MM.1S (cell line): ENCODE results near the gene PCA3.

Experiments
- DNase-seq: peaks from one replicate; pipeline ENCODE4 v3.0.0-alpha.2; 2015
- H2AFZ ChIP-seq: fragments of 300-600 bp; sonication (generic); 2 replicates; pipeline ENCODE4 v1.6.0; 2016; ENCODE audit warnings: antibody characterized with exemption, low read length
- H3F3A ChIP-seq: fragments of 300-600 bp; sonication (generic); 2 replicates; pipeline ENCODE4 v1.6.1; 2016; ENCODE audit warnings: mild to moderate bottlenecking, antibody characterized with exemption, low read length, moderate library complexity, mixed read lengths; ENCODE audit not compliant: insufficient read depth
- H3K27ac ChIP-seq: fragments of 300-600 bp; sonication (generic); 2 replicates; pipeline ENCODE4 v1.5.1; 2016; ENCODE audit warnings: mild to moderate bottlenecking, low read length
- H3K27me3 ChIP-seq: fragments of 300-600 bp; sonication (generic); replicated peaks from 2 replicates; pipeline ENCODE4 v1.6.0; 2016; ENCODE audit warnings: low read length; ENCODE audit not compliant: insufficient read depth
- H3K36me3 ChIP-seq: fragments of 300-600 bp; sonication (generic); replicated peaks from 2 replicates; pipeline ENCODE4 v1.6.1; 2016; ENCODE audit warnings: mild to moderate bottlenecking, low read length, mixed read lengths; ENCODE audit not compliant: insufficient read depth
- H3K4me1 ChIP-seq: fragments of 300-600 bp; sonication (generic); 2 replicates; pipeline ENCODE4 v1.6.1; 2016; ENCODE audit warnings: low read length, mixed read lengths
- H3K4me2 ChIP-seq: fragments of 300-600 bp; sonication (generic); 2 replicates; pipeline ENCODE4 v1.6.0; 2016; ENCODE audit warnings: low read depth, low read length
- H3K4me3 ChIP-seq: fragments of 300-600 bp; sonication (generic); 2 replicates; pipeline ENCODE4 v1.5.1; 2016; ENCODE audit warnings: low read length, mixed read lengths
- H3K79me2 ChIP-seq: fragments of 300-600 bp; sonication (generic); 2 replicates; pipeline ENCODE4 v1.6.1; 2016; ENCODE audit warnings: mixed run types, low read length, mixed read lengths
- H3K9ac ChIP-seq: fragments of 300-600 bp; sonication (generic); 2 replicates; pipeline ENCODE4 v1.6.1; 2016; ENCODE audit warnings: low read length, mixed read lengths
- H3K9me2 ChIP-seq: fragments of 300-600 bp; sonication (generic); replicated peaks from 2 replicates; pipeline ENCODE4 v1.6.1; 2016; ENCODE audit warnings: mild to moderate bottlenecking, low read length, mixed read lengths; ENCODE audit not compliant: insufficient read depth
- H3K9me3 ChIP-seq: fragments of 300-600 bp; sonication (generic); replicated peaks from 2 replicates; pipeline ENCODE4 v1.6.1; 2016; ENCODE audit warnings: mild to moderate bottlenecking, low read length, mixed read lengths; ENCODE audit not compliant: insufficient read depth
- H4K20me1 ChIP-seq: fragments of 300-600 bp; sonication (generic); 2 replicates; pipeline ENCODE4 v1.6.1; 2016; ENCODE audit warnings: mild to moderate bottlenecking, low read length, moderate library complexity, mixed read lengths; ENCODE audit not compliant: insufficient read depth
- EZH2 ChIP-seq: fragments of 300-600 bp; sonication (generic); optimal IDR thresholded peaks from 2 replicates; pipeline ENCODE3; 2017; ENCODE audit warnings: low read depth, mild to moderate bottlenecking, antibody characterized with exemption, low read length, mixed read lengths
- EZH2phosphoT487 ChIP-seq: fragments of 300-600 bp; sonication (generic); IDR thresholded peaks from 2 replicates; pipeline ENCODE4 v1.6.1; 2018; ENCODE audit warnings: antibody characterized with exemption, low read length
- TF ChIP-seq, protein P1 (sequence below): fragments of 300-600 bp; sonication (generic); IDR thresholded peaks from 2 replicates; pipeline ENCODE4 v1.5.1; 2016; ENCODE audit warnings: antibody characterized with exemption, low read length, mixed read lengths

Gene PCA3

DNA sequence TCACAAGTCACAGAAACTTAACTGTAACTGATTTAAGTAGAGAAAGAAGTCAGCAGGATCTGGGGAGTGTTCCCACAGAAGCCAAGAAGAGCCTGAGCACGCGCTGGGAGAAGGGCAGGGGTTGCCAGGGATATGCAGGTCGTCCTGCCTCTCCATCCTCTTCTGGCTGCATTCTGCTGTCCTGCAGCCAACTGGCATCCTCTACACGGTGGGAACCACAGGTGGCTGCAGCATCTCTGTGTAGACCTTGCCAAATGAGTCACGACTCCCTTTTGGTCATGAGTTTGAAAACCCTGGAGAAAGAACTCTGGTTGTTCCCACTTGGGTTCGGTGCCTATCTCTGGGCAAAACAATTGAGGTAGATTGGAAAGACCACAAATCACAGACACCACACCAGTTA lies 38.4 kb upstream of the PCA3 start:
- H3K27ac ChIP-seq: no peak overlapping the region
- H3K4me1 ChIP-seq: peaks cover 20% of the 10 kb centered on the region; the same call in 1 of the 2 replicates
- no peaks in the 10 kb centered on the region for H3K36me3 ChIP-seq
- H3K27me3 ChIP-seq: no peaks in the 10 kb centered on the region
- no peaks in the 10 kb centered on the region for H3K9me2 ChIP-seq
- H2AFZ ChIP-seq: no peak overlapping the region
- H3K79me2 ChIP-seq: no peaks in the 10 kb centered on the region
- no peaks in the 10 kb centered on the region for H4K20me1 ChIP-seq
- H3K9ac ChIP-seq: no peak overlapping the region
- no peak for DNase-seq
- H3K9me3 ChIP-seq: no peaks in the 10 kb centered on the region
- no peaks in the 10 kb centered on the region for H3F3A ChIP-seq
- H3K4me2 ChIP-seq: no peak overlapping the region
- no peak overlapping the region for H3K4me3 ChIP-seq
- no peak for TF ChIP-seq EZH2phosphoT487
- TF ChIP-seq, protein P1, sequence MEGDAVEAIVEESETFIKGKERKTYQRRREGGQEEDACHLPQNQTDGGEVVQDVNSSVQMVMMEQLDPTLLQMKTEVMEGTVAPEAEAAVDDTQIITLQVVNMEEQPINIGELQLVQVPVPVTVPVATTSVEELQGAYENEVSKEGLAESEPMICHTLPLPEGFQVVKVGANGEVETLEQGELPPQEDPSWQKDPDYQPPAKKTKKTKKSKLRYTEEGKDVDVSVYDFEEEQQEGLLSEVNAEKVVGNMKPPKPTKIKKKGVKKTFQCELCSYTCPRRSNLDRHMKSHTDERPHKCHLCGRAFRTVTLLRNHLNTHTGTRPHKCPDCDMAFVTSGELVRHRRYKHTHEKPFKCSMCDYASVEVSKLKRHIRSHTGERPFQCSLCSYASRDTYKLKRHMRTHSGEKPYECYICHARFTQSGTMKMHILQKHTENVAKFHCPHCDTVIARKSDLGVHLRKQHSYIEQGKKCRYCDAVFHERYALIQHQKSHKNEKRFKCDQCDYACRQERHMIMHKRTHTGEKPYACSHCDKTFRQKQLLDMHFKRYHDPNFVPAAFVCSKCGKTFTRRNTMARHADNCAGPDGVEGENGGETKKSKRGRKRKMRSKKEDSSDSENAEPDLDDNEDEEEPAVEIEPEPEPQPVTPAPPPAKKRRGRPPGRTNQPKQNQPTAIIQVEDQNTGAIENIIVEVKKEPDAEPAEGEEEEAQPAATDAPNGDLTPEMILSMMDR: no peak
- TF ChIP-seq EZH2: no peak

DNA sequence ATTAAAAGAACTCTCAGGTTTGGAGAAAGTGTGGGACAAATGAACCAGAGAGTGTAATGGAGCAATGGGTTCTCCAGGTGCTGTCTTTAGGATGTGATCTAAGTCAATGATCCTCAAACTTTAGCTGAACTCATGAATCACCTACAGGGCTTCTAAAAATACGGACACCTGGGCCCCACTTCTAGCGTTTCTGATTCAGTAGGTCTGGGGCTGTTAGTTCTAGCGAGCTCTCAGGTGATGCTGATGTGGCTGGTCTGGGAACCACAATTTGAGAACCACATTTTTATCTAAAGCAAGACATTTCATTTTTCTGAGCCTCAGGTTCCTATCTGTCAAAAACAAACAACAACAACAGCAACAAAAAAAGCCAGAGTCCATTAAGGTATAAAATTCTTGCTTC lies 35.1 kb upstream of the PCA3 start:
- H3K4me2 ChIP-seq: peak overlapping the region; percentile 4; the same call in 1 of the 2 replicates
- H3K9ac ChIP-seq: no peak overlapping the region
- H3K36me3 ChIP-seq: no peaks in the 10 kb centered on the region
- no peak overlapping the region for H3K4me3 ChIP-seq
- H3K79me2 ChIP-seq: no peaks in the 10 kb centered on the region
- H4K20me1 ChIP-seq: no peaks in the 10 kb centered on the region
- DNase-seq: peak; percentile 66
- peaks cover 20% of the 10 kb centered on the region; the same call in 1 of the 2 replicates for H3K4me1 ChIP-seq
- H3F3A ChIP-seq: no peaks in the 10 kb centered on the region
- TF ChIP-seq EZH2 (no peak), EZH2phosphoT487 (no peak)
- TF ChIP-seq, protein P1: no peak
- no peaks in the 10 kb centered on the region for H3K9me3 ChIP-seq
- no peaks in the 10 kb centered on the region for H3K27me3 ChIP-seq
- H2AFZ ChIP-seq: no peak overlapping the region
- no peaks in the 10 kb centered on the region for H3K9me2 ChIP-seq
- no peak overlapping the region for H3K27ac ChIP-seq

DNA sequence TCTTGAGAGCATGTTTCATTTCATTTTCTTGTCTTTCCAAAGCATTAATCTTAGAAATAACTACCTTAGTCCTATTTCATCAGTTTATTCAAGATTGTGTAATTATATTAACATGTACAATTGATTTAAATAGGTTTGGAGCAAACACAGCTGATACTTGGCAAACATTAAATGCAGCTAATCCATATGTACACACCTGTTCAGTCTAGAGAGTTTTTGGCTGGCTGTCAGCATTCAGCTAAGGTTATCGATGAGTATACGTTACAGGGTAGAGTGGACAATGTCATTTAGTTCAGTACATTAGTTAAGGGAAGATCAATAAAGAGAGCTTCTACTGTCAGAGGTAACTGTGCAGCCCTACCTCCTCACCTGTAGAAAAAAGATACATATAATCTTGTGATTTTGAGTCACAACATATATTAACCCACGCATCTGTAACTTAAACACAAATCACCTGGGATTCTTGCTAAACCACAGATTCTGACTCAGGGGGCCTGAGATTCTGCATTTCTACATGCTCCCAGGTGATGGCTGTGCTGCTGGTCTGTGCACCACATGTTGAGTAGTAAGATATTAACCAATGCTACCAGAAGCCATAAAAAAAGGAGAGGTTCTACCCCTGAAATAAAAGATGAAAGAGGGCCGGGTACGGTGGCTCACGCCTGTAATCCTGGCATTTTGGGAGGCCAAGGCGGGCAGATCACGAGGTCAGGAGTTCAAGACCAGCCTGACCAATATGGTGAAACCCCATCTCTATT lies 34.1 kb upstream of the PCA3 start:
- DNase-seq: no peak
- Histone ChIP-seq H3K9me2 (no peaks in the 10 kb centered on the region), H3K9ac (no peak overlapping the region)

More for the DNA sequence above, 34.1 kb upstream of the PCA3 start:
- Histone ChIP-seq H3K4me1 (peaks cover 17% of the 10 kb centered on the region; the same call in 1 of the 2 replicates), H4K20me1 (no peaks in the 10 kb centered on the region), H3K27me3 (no peaks in the 10 kb centered on the region), H3F3A (no peaks in the 10 kb centered on the region), H3K27ac (no peak overlapping the region), H3K36me3 (no peaks in the 10 kb centered on the region), H3K4me2 (no peak overlapping the region), H3K9me3 (no peaks in the 10 kb centered on the region), H2AFZ (no peak overlapping the region), H3K79me2 (no peaks in the 10 kb centered on the region), H3K4me3 (no peak overlapping the region)
- TF ChIP-seq, protein P1: no peak
- no peak for TF ChIP-seq EZH2
- TF ChIP-seq EZH2phosphoT487: no peak
